Stimulated activated naive B cell treated with anti-CD40 and anti-IgM and Interleukin-4, amounts not matched to agents 10 μg/mL and 1 μg/mL and 100 μg/mL, for 72 hours (primary cell): ENCODE measurements around the gene CES3.

Source experiments
- ATAC-seq, 2 donors: fragments of 150-1000 bp; cut with Tn5 transposase; replicated peaks; 2 replicates each; pipeline ENCODE4 v1.10.0; 2021; ENCODE audit warnings: moderate library complexity in 1 of 2
- DNase-seq: peaks from one replicate; pipeline ENCODE4 v3.0.0; 2021
- H3K27ac Mint-ChIP-seq: one replicate; pipeline ENCODE4 v1.8.0; 2022; ENCODE audit warnings: mild to moderate bottlenecking, mixed read lengths
- H3K27me3 Mint-ChIP-seq, 2 donors: one replicate each; pipeline ENCODE4 v1.8.0; 2022; ENCODE audit warnings: mixed read lengths in 2 of 2
- H3K36me3 Mint-ChIP-seq, 2 donors: one replicate each; pipeline ENCODE4 v1.8.0; 2022; ENCODE audit warnings: mixed read lengths in 2 of 2, mild to moderate bottlenecking in 1 of 2
- H3K4me1 Mint-ChIP-seq, 2 donors: one replicate each; pipeline ENCODE4 v1.8.0; 2022; ENCODE audit warnings: mixed read lengths in 2 of 2, mild to moderate bottlenecking in 1 of 2
- H3K4me3 Mint-ChIP-seq, 2 donors: one replicate each; pipeline ENCODE4 v1.8.0; 2022; ENCODE audit warnings: mild to moderate bottlenecking in 2 of 2, mixed read lengths in 2 of 2, moderate library complexity in 1 of 2
- H3K9me3 Mint-ChIP-seq, 2 donors: one replicate each; pipeline ENCODE4 v1.8.0; 2022; ENCODE audit warnings: mixed read lengths in 2 of 2, mild to moderate bottlenecking in 1 of 2

Gene CES3

GRCh38 chr16:67001726-67002125 is 40.7 kb downstream of the CES3 start:
- no peak overlapping the region for H3K27ac Mint-ChIP-seq
- H3K27me3 Mint-ChIP-seq, result peaks cover 17 to 21% of the 10 kb centered on the region in 2 donors
- peak overlapping the region; percentile 29 to 85 for H3K4me3 Mint-ChIP-seq
- H3K4me1 Mint-ChIP-seq, result peaks cover 11 to 12% of the 10 kb centered on the region in 2 donors
- ATAC-seq (no peak), DNase-seq (no peak)
- peaks cover 0 to 2% of the 10 kb centered on the region in 2 donors for H3K36me3 Mint-ChIP-seq
- H3K9me3 Mint-ChIP-seq, result no peaks in the 10 kb centered on the region

- DNase-seq (no peak), ATAC-seq (no peak)
- H3K27ac Mint-ChIP-seq, result no peak overlapping the region
- H3K4me3 Mint-ChIP-seq, result no peak overlapping the region
- H3K27me3 Mint-ChIP-seq, result peaks cover 14 to 20% of the 10 kb centered on the region in 2 donors
- H3K4me1 Mint-ChIP-seq, result no peaks in the 10 kb centered on the region
- H3K9me3 Mint-ChIP-seq, result no peaks in the 10 kb centered on the region
- H3K36me3 Mint-ChIP-seq, result peaks cover 0 to 2% of the 10 kb centered on the region in 2 donors
Measured at GRCh38 chr16:67006930-67007658, 46.0 kb downstream of the CES3 start.

GRCh38 chr16:67009158-67009557 is 48.1 kb downstream of the CES3 start:
- DNase-seq (no peak), ATAC-seq (no peak)
- H3K4me1 Mint-ChIP-seq, result peaks cover 3 to 9% of the 10 kb centered on the region in 2 donors
- no peaks in the 10 kb centered on the region for H3K9me3 Mint-ChIP-seq
- no peak overlapping the region for H3K4me3 Mint-ChIP-seq
- H3K36me3 Mint-ChIP-seq, result no peaks in the 10 kb centered on the region
- H3K27ac Mint-ChIP-seq, result no peak overlapping the region
- peaks cover 7 to 10% of the 10 kb centered on the region in 2 donors for H3K27me3 Mint-ChIP-seq

DNA sequence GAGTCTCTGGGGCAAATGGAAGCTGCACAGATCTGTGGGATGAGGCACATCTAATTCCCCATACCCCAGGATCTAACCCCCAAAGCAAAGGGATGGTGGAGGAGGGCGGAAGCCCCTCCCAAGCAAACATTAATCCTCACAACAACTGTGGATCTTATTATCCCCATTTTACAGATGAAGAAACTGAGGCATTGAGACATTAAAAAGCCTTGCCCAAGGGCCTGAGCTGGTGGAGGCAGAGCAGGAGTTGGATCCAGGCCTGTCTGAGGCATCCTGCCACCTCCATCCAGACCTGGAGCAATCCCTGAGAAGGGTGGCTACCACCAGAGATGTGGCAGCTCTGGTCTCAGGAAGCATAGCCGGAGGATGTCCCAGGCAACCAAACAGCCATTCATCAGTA is 50.2 kb downstream of the CES3 start:
- no peak overlapping the region for H3K4me3 Mint-ChIP-seq
- no peak overlapping the region for H3K27ac Mint-ChIP-seq
- DNase-seq (no peak), ATAC-seq (no peak)
- peaks cover 10 to 14% of the 10 kb centered on the region in 2 donors for H3K27me3 Mint-ChIP-seq
- H3K36me3 Mint-ChIP-seq, result no peaks in the 10 kb centered on the region
- no peaks in the 10 kb centered on the region for H3K9me3 Mint-ChIP-seq
- H3K4me1 Mint-ChIP-seq, result peaks cover 14 to 17% of the 10 kb centered on the region in 2 donors

GRCh38 chr16:67013233-67013822 is 52.3 kb downstream of the CES3 start:
- ATAC-seq (no peak), DNase-seq (no peak)
- peak overlapping the region; percentile 46 to 83 for H3K4me3 Mint-ChIP-seq
- H3K36me3 Mint-ChIP-seq, result no peaks in the 10 kb centered on the region
- H3K4me1 Mint-ChIP-seq, result peaks cover 16 to 17% of the 10 kb centered on the region in 2 donors
- no peaks in the 10 kb centered on the region for H3K9me3 Mint-ChIP-seq
- H3K27me3 Mint-ChIP-seq, result peaks cover 4 to 14% of the 10 kb centered on the region in 2 donors
- H3K27ac Mint-ChIP-seq, result no peak overlapping the region

- Mint-ChIP-seq H3K4me1 (peaks cover 16 to 17% of the 10 kb centered on the region in 2 donors), H3K9me3 (no peaks in the 10 kb centered on the region), H3K36me3 (no peaks in the 10 kb centered on the region), H3K4me3 (peak overlapping the region; percentile 83 to 84), H3K27ac (peak overlapping the region; percentile 51), H3K27me3 (peaks cover 4 to 14% of the 10 kb centered on the region in 2 donors)
- DNase-seq (peak; percentile 37), ATAC-seq (peak; percentile 59 to 66)
Measured at GRCh38 chr16:67013823-67014633, 53.0 kb downstream of the CES3 start.

- Mint-ChIP-seq H3K27ac (no peak overlapping the region), H3K9me3 (no peaks in the 10 kb centered on the region), H3K36me3 (no peaks in the 10 kb centered on the region), H3K4me3 (peak overlapping the region; percentile 83 to 84), H3K27me3 (peaks cover 4 to 14% of the 10 kb centered on the region in 2 donors), H3K4me1 (peaks cover 16 to 17% of the 10 kb centered on the region in 2 donors)
- DNase-seq (no peak), ATAC-seq (no peak)
Measured at GRCh38 chr16:67014634-67015312, 53.7 kb downstream of the CES3 start.

GRCh38 chr16:67015313-67015731 is 54.3 kb downstream of the CES3 start:
- H3K27ac Mint-ChIP-seq, result no peak overlapping the region
- no peaks in the 10 kb centered on the region for H3K9me3 Mint-ChIP-seq
- peaks cover 16 to 17% of the 10 kb centered on the region in 2 donors for H3K4me1 Mint-ChIP-seq
- no peak overlapping the region for H3K4me3 Mint-ChIP-seq
- DNase-seq (no peak), ATAC-seq (no peak)
- peaks cover 4 to 14% of the 10 kb centered on the region in 2 donors for H3K27me3 Mint-ChIP-seq
- H3K36me3 Mint-ChIP-seq, result no peaks in the 10 kb centered on the region

- Mint-ChIP-seq H3K36me3 (no peaks in the 10 kb centered on the region), H3K27me3 (peaks cover 4 to 14% of the 10 kb centered on the region in 2 donors), H3K4me3 (no peak overlapping the region), H3K27ac (no peak overlapping the region), H3K9me3 (no peaks in the 10 kb centered on the region), H3K4me1 (peaks cover 16 to 17% of the 10 kb centered on the region in 2 donors)
- DNase-seq, result no peak
- no peak for ATAC-seq
Measured at GRCh38 chr16:67016143-67016542, 55.1 kb downstream of the CES3 start.

DNA sequence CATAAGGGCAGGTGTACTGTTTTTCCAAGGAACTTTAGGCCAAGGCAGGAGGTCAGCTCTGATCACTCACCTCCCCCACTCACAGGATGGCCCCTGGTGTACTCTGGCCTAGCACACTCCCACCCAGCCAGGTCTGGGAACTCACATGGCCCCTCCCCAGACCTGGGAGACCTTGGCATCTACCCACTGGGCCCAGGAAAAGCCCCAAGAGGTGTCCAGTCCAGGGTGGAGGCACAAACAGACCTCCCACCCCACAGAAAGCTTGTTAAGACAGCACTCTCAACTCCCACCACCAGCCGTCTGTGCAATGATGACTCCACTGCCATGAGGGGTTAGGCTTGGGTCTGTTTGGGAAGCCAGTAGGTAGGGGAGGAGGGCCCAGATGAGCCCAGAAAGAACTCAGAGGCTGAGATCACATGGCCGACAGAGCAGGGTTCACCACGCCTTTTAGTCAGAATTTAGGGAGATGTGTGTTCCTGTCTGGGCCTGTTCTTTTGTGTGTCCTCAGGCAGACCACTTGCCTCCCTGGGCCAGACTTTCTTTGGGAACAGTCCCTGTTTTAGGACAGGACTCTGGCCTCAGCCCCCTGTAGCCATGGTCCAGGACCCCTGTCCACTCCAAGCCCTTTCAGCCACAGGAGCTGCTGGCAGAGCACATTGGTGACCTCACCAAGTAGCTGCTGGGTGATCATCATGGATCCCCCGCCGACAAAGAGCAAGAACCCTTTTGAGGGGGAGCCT is 55.8 kb downstream of the CES3 start:
- Mint-ChIP-seq H3K4me1 (peaks cover 16 to 17% of the 10 kb centered on the region in 2 donors), H3K27me3 (peaks cover 4 to 14% of the 10 kb centered on the region in 2 donors), H3K27ac (no peak overlapping the region), H3K36me3 (no peaks in the 10 kb centered on the region), H3K9me3 (no peaks in the 10 kb centered on the region), H3K4me3 (no peak overlapping the region)
- DNase-seq (no peak), ATAC-seq (no peak)

DNA sequence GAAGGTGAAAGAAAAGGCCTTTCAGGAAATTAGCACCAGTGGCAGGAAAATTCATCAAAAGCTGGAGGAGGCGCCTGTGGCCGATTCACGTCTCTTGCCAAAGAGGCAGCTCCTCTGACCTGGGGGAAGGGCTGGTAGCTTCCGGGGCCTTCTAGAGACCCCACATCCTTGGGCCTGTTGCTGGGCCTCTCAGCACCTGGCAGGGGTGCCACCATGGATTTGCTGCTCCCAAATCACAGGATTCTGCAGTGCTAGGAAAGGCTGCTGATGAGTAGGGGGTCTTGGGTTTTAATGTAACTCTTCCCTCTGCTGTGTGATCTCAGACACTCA is 56.3 kb downstream of the CES3 start:
- H3K4me1 Mint-ChIP-seq, result peaks cover 16 to 17% of the 10 kb centered on the region in 2 donors
- H3K27me3 Mint-ChIP-seq, result peaks cover under 1 to 11% of the 10 kb centered on the region in 2 donors
- no peak for ATAC-seq
- no peaks in the 10 kb centered on the region for H3K9me3 Mint-ChIP-seq
- no peak overlapping the region for H3K4me3 Mint-ChIP-seq
- no peak for DNase-seq
- H3K36me3 Mint-ChIP-seq, result no peaks in the 10 kb centered on the region
- no peak overlapping the region for H3K27ac Mint-ChIP-seq

DNA sequence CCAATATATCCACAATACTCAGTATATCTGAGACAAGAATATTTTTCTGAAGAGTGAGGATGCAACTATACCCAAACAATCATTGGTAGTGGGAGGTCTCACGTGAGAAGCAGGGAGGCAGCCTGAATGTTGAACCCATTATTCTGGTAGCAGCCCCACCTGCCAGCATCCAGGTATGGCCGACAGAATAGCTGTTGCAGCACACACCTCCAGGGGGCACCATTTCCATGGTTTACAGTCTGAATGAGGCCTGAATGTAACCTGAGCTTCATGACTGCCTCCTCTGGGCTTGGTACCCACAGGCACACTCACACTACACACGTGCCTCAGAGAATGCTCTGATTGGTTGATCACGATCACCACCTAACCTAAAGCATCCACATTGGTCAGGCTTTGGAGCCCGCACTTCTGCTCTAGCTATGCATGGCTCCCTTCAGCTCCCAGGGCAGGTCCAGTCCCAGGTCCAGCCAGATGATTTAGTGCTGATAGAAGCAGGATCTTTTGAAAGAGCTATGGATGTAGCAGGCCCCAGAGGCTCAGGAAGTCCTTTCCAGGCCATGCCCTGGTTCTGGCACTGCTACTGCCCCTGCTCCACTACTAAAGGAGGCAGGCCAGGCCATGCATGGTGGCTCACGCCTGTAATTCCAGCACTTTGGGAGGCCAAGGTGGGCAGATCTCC is 56.9 kb downstream of the CES3 start:
- H3K9me3 Mint-ChIP-seq, result no peaks in the 10 kb centered on the region
- DNase-seq (peak; percentile 74), ATAC-seq (peak; percentile 92 to 95)
- no peak overlapping the region for H3K4me3 Mint-ChIP-seq
- peaks cover 0 to 10% of the 10 kb centered on the region in 2 donors for H3K27me3 Mint-ChIP-seq
- H3K36me3 Mint-ChIP-seq, result no peaks in the 10 kb centered on the region
- H3K27ac Mint-ChIP-seq, result no peak overlapping the region
- peaks cover 16 to 17% of the 10 kb centered on the region in 2 donors for H3K4me1 Mint-ChIP-seq

DNA sequence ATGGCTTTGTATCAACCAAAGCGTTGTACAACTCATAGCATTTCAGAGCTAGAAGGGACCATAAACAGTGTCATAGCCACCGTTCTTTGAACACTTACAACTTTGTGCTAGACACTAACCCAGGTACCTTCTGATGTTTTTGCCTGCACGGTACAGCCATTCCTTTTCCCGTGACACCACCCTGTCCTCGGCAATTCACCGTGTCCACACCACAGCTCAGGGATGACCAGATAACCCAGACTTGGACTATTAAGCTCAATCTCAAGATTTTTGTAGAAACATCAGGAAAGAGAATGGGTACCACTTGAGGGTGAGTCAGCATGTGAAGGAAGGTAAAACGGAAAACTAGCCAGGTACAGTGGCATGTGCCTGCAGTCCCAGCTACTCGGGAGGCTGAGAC is 58.1 kb downstream of the CES3 start:
- DNase-seq (no peak), ATAC-seq (no peak)
- Mint-ChIP-seq H3K27me3 (peaks cover 0 to 10% of the 10 kb centered on the region in 2 donors), H3K4me1 (peaks cover 8 to 13% of the 10 kb centered on the region in 2 donors), H3K36me3 (no peaks in the 10 kb centered on the region), H3K9me3 (no peaks in the 10 kb centered on the region), H3K4me3 (no peak overlapping the region), H3K27ac (no peak overlapping the region)
